MM.1S (cell line): ENCODE results near the gene RAB11A.

Experiments used
- DNase-seq: peaks from one replicate; pipeline ENCODE4 v3.0.0-alpha.2; 2015
- H2AFZ ChIP-seq: fragments of 300-600 bp; sonication (generic); 2 replicates; pipeline ENCODE4 v1.6.0; 2016; ENCODE audit warnings: antibody characterized with exemption, low read length
- H3F3A ChIP-seq: fragments of 300-600 bp; sonication (generic); 2 replicates; pipeline ENCODE4 v1.6.1; 2016; ENCODE audit warnings: mild to moderate bottlenecking, antibody characterized with exemption, low read length, moderate library complexity, mixed read lengths; ENCODE audit not compliant: insufficient read depth
- H3K27ac ChIP-seq: fragments of 300-600 bp; sonication (generic); 2 replicates; pipeline ENCODE4 v1.5.1; 2016; ENCODE audit warnings: mild to moderate bottlenecking, low read length
- H3K27me3 ChIP-seq: fragments of 300-600 bp; sonication (generic); replicated peaks from 2 replicates; pipeline ENCODE4 v1.6.0; 2016; ENCODE audit warnings: low read length; ENCODE audit not compliant: insufficient read depth
- H3K36me3 ChIP-seq: fragments of 300-600 bp; sonication (generic); replicated peaks from 2 replicates; pipeline ENCODE4 v1.6.1; 2016; ENCODE audit warnings: mild to moderate bottlenecking, low read length, mixed read lengths; ENCODE audit not compliant: insufficient read depth
- H3K4me1 ChIP-seq: fragments of 300-600 bp; sonication (generic); 2 replicates; pipeline ENCODE4 v1.6.1; 2016; ENCODE audit warnings: low read length, mixed read lengths
- H3K4me2 ChIP-seq: fragments of 300-600 bp; sonication (generic); 2 replicates; pipeline ENCODE4 v1.6.0; 2016; ENCODE audit warnings: low read depth, low read length
- H3K4me3 ChIP-seq: fragments of 300-600 bp; sonication (generic); 2 replicates; pipeline ENCODE4 v1.5.1; 2016; ENCODE audit warnings: low read length, mixed read lengths
- H3K79me2 ChIP-seq: fragments of 300-600 bp; sonication (generic); 2 replicates; pipeline ENCODE4 v1.6.1; 2016; ENCODE audit warnings: mixed run types, low read length, mixed read lengths
- H3K9ac ChIP-seq: fragments of 300-600 bp; sonication (generic); 2 replicates; pipeline ENCODE4 v1.6.1; 2016; ENCODE audit warnings: low read length, mixed read lengths
- H3K9me2 ChIP-seq: fragments of 300-600 bp; sonication (generic); replicated peaks from 2 replicates; pipeline ENCODE4 v1.6.1; 2016; ENCODE audit warnings: mild to moderate bottlenecking, low read length, mixed read lengths; ENCODE audit not compliant: insufficient read depth
- H3K9me3 ChIP-seq: fragments of 300-600 bp; sonication (generic); replicated peaks from 2 replicates; pipeline ENCODE4 v1.6.1; 2016; ENCODE audit warnings: mild to moderate bottlenecking, low read length, mixed read lengths; ENCODE audit not compliant: insufficient read depth
- H4K20me1 ChIP-seq: fragments of 300-600 bp; sonication (generic); 2 replicates; pipeline ENCODE4 v1.6.1; 2016; ENCODE audit warnings: mild to moderate bottlenecking, low read length, moderate library complexity, mixed read lengths; ENCODE audit not compliant: insufficient read depth
- EZH2 ChIP-seq: fragments of 300-600 bp; sonication (generic); optimal IDR thresholded peaks from 2 replicates; pipeline ENCODE3; 2017; ENCODE audit warnings: low read depth, mild to moderate bottlenecking, antibody characterized with exemption, low read length, mixed read lengths
- EZH2phosphoT487 ChIP-seq: fragments of 300-600 bp; sonication (generic); IDR thresholded peaks from 2 replicates; pipeline ENCODE4 v1.6.1; 2018; ENCODE audit warnings: antibody characterized with exemption, low read length
- TF ChIP-seq, protein P1 (sequence below): fragments of 300-600 bp; sonication (generic); IDR thresholded peaks from 2 replicates; pipeline ENCODE4 v1.5.1; 2016; ENCODE audit warnings: antibody characterized with exemption, low read length, mixed read lengths

The RAB11A gene

DNA sequence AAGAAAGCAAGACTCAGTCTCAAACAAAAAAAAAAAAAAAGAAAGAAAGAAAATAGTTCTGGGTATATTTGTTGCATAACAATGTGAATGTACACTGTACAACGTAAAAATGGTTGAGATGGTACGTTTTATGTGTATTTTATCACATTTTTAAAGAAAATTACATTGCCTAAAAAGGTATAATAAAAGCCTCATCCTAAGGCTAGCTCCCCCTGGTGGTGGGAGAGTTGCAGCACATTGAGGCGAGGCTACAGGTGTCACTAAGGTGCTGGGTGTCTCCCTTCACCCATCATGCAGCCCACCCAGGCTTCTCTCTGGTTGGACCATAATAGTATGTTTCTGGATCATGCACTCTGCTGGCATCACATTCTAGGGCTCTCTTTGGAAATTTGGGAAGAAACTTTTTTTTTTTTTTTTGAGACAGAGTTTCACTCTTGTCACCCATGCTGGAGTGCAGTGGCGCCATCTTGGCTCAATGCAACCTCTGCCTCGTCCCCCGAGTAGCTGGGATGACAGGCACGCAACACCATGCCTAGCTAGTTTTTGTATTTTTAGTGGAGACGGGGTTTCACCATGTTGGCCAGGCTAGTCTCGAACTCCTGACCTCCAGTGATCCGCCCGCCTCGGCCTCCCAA is 12.4 kb upstream of the RAB11A start:
- no peak overlapping the region for H3K27ac ChIP-seq
- H2AFZ ChIP-seq = 0 out of 2 replicates have a peak overlapping the region, but pooled peaks have one; percentile 47
- H3K9ac ChIP-seq = no peak overlapping the region
- H3K27me3 ChIP-seq = no peaks in the 10 kb centered on the region
- no peak overlapping the region for H3K4me3 ChIP-seq
- no peaks in the 10 kb centered on the region for H3K9me2 ChIP-seq
- no peaks in the 10 kb centered on the region for H3K9me3 ChIP-seq
- H3K4me2 ChIP-seq = no peak overlapping the region
- no peaks in the 10 kb centered on the region for H3K79me2 ChIP-seq
- peak; percentile 70 for DNase-seq
- H3K4me1 ChIP-seq = no peaks in the 10 kb centered on the region
- TF ChIP-seq, protein P1, sequence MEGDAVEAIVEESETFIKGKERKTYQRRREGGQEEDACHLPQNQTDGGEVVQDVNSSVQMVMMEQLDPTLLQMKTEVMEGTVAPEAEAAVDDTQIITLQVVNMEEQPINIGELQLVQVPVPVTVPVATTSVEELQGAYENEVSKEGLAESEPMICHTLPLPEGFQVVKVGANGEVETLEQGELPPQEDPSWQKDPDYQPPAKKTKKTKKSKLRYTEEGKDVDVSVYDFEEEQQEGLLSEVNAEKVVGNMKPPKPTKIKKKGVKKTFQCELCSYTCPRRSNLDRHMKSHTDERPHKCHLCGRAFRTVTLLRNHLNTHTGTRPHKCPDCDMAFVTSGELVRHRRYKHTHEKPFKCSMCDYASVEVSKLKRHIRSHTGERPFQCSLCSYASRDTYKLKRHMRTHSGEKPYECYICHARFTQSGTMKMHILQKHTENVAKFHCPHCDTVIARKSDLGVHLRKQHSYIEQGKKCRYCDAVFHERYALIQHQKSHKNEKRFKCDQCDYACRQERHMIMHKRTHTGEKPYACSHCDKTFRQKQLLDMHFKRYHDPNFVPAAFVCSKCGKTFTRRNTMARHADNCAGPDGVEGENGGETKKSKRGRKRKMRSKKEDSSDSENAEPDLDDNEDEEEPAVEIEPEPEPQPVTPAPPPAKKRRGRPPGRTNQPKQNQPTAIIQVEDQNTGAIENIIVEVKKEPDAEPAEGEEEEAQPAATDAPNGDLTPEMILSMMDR = peak; percentile 91
- no peak for TF ChIP-seq EZH2phosphoT487
- no peaks in the 10 kb centered on the region for H4K20me1 ChIP-seq
- no peaks in the 10 kb centered on the region for H3K36me3 ChIP-seq
- H3F3A ChIP-seq = no peaks in the 10 kb centered on the region

DNA sequence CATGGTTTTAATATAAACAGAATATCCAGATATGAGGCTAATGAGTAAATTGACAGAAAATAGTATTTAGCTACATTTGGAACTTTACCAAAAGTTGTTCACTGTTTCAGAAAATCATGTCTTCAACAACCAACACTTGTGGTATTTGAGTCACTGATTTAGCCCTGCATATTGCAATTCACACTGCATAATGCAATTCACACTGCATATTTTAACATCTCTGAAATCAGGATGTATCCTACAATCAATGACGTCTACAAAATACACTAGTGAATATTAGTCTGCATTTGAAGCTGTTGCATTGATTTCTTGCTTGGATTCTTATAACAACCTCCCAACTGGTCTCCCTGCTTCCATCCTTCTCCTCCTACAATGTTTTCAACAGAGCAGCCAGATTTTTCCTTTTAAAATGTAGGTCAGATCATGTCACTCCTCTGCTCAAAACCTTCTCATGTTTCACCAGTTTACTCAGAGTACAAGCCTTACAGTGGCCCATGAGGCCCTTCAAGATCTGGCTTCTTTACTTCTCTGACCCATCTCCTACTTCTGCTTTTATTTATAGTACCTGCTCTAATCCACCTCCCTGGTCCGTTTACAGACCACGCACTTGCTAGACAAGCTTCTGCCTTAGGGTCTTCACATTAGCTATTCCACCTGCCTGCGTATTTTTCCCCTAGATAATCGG is 11.4 kb upstream of the RAB11A start:
- Histone ChIP-seq H2AFZ (no peak overlapping the region), H3K9ac (no peak overlapping the region), H3K27me3 (no peaks in the 10 kb centered on the region), H3K4me1 (no peaks in the 10 kb centered on the region), H3K9me3 (no peaks in the 10 kb centered on the region), H4K20me1 (no peaks in the 10 kb centered on the region), H3K36me3 (no peaks in the 10 kb centered on the region), H3F3A (no peaks in the 10 kb centered on the region), H3K79me2 (no peaks in the 10 kb centered on the region), H3K27ac (no peak overlapping the region), H3K4me3 (no peak overlapping the region), H3K4me2 (no peak overlapping the region), H3K9me2 (no peaks in the 10 kb centered on the region)
- TF ChIP-seq, protein P1 = no peak
- no peak for TF ChIP-seq EZH2phosphoT487
- no peak for TF ChIP-seq EZH2
- no peak for DNase-seq

DNA sequence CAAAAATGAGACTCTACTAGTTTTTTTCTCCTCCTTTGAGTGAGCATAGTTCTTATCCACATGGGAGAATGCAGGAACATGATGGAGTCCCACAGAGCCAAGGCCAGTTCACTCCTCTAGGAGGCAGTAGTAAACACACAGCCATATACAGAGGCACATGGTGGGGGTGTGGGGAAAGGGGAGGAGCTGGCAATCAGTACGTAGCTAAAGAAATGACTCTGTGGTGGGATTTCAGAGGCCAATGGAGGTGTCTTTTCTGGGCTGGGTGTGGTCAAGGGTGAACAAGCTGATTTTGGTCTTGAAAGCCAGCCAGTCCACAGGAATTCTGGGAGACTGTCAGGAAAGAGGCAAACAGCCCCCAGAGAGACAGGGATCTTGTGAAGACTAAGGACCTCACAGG is 6.6 kb upstream of the RAB11A start:
- H2AFZ ChIP-seq = no peak overlapping the region
- no peak overlapping the region for H3K27ac ChIP-seq
- no peak overlapping the region for H3K4me2 ChIP-seq
- DNase-seq = peak; percentile 51
- H3K36me3 ChIP-seq = no peaks in the 10 kb centered on the region
- H3K27me3 ChIP-seq = no peaks in the 10 kb centered on the region
- TF ChIP-seq, protein P1 = peak; percentile 59
- no peak for TF ChIP-seq EZH2phosphoT487
- no peak overlapping the region for H3K9ac ChIP-seq
- no peaks in the 10 kb centered on the region for H3K79me2 ChIP-seq
- no peaks in the 10 kb centered on the region for H3K4me1 ChIP-seq
- no peaks in the 10 kb centered on the region for H3F3A ChIP-seq
- no peaks in the 10 kb centered on the region for H3K9me2 ChIP-seq
- no peaks in the 10 kb centered on the region for H4K20me1 ChIP-seq
- no peaks in the 10 kb centered on the region for H3K9me3 ChIP-seq
- H3K4me3 ChIP-seq = no peak overlapping the region
